GM12878 (cell line): Measurements from ENCODE around the gene IPPK.

Experiments
- CTCF ChIP-seq, 3 experiments: IDR thresholded peaks in 2 of 3; conservative IDR thresholded peaks in 1 of 3; 2 replicates each; pipeline ENCODE4 v1.5.1; 2011; ENCODE audit warnings: low read depth in 3 of 3, low read length in 3 of 3, mild to moderate bottlenecking in 3 of 3, control low read depth in 2 of 3, moderate library complexity in 2 of 3, inconsistent platforms in 1 of 3, mixed read lengths in 1 of 3; ENCODE audit not compliant: control insufficient read depth in 2 of 3, insufficient read depth in 1 of 3; ENCODE audit errors: extremely low read depth in 1 of 3
- DPF2 ChIP-seq: fragments of 450-650 bp; IDR thresholded peaks from 2 replicates; pipeline ENCODE4 v1.6.1; 2017; ENCODE audit warnings: mild to moderate bottlenecking
- EZH2 ChIP-seq: IDR thresholded peaks from 2 replicates; pipeline ENCODE4 v1.6.1; 2012; ENCODE audit warnings: low read depth, mild to moderate bottlenecking, control low read depth, inconsistent platforms, low read length, borderline replicate concordance; ENCODE audit not compliant: control insufficient read depth
- IRF4 ChIP-seq: IDR thresholded peaks from 2 replicates; pipeline ENCODE4 v1.6.1; 2011; ENCODE audit warnings: low read depth, low read length
- POLR2A ChIP-seq: IDR thresholded peaks from 2 replicates; pipeline ENCODE4 v1.6.1; 2011; ENCODE audit warnings: low read depth, mild to moderate bottlenecking, low read length
- POLR2AphosphoS5 ChIP-seq: IDR thresholded peaks from 2 replicates; pipeline ENCODE4 v1.6.1; 2011; ENCODE audit warnings: mild to moderate bottlenecking, low read length, inconsistent platforms
- YY1 ChIP-seq: IDR thresholded peaks from 2 replicates; pipeline ENCODE4 v1.6.1; 2011; ENCODE audit warnings: low read depth, mild to moderate bottlenecking, low read length

- no peak for TF ChIP-seq POLR2AphosphoS5
- TF ChIP-seq DPF2, result no peak
- TF ChIP-seq YY1, result no peak
- TF ChIP-seq POLR2A, result no peak
- TF ChIP-seq CTCF (IDR thresholded peaks at IDR 0.05 in 2 of 3, conservative IDR thresholded peaks at IDR 0.05 in 1 of 3; ENCODE audit: control insufficient read depth in 2 of 3, extremely low read depth in 1 of 3, insufficient read depth in 1 of 3, low read depth in 3 of 3, low read length in 3 of 3), result no peak
- TF ChIP-seq EZH2, result no peak
- no peak for TF ChIP-seq IRF4
Measured at GRCh38 chr9:92605224-92605623, 64.7 kb downstream of the IPPK start.
